SK-N-SH treated with all-trans-retinoic acid at 6 μM for 48 hours (cell line): ENCODE measurements around the gene WDR74.
A peak's percentile ranks its signal among the peaks of the same experiment; 100 is the strongest.

Experiments
- ATAC-seq: fragments of 200-7000 bp; cut with Tn5 transposase; 3 replicates; pipeline ENCODE4 v1.9.1; 2020; ENCODE audit warnings: mild to moderate bottlenecking, moderate library complexity
- ARNTL ChIP-seq: fragments of 450-650 bp; formaldehyde crosslinking; IDR thresholded peaks from 2 replicates; pipeline ENCODE4 v1.5.0; 2020; ENCODE audit warnings: low read depth, mild to moderate bottlenecking, moderate library complexity, borderline replicate concordance
- BACH2 ChIP-seq: fragments of 250-450 bp; sonication (Bioruptor Pico); IDR thresholded peaks from 2 replicates; pipeline ENCODE4 v1.9.0; 2021; ENCODE audit warnings: mild to moderate bottlenecking, borderline replicate concordance
- ESRRG ChIP-seq: fragments of 250-450 bp; sonication (Bioruptor Pico); IDR thresholded peaks from 2 replicates; pipeline ENCODE4 v1.6.1; 2021; ENCODE audit warnings: mild to moderate bottlenecking
- GLIS3 ChIP-seq: fragments of 250-450 bp; sonication (Bioruptor Pico); IDR thresholded peaks from 2 replicates; pipeline ENCODE4 v1.5.0; 2020; ENCODE audit warnings: mild to moderate bottlenecking, moderate library complexity
- ISL1 ChIP-seq: fragments of 250-450 bp; sonication (Bioruptor Pico); IDR thresholded peaks from 2 replicates; pipeline ENCODE4 v2.1.2; 2022; ENCODE audit warnings: mild to moderate bottlenecking, moderate library complexity
- OSR1 ChIP-seq: fragments of 250-450 bp; sonication (Bioruptor Pico); IDR thresholded peaks from 2 replicates; pipeline ENCODE4 v1.8.0; 2022; ENCODE audit warnings: moderate library complexity, mild to moderate bottlenecking, inconsistent platforms
- RARB ChIP-seq: fragments of 250-450 bp; sonication (Bioruptor Pico); IDR thresholded peaks from 2 replicates; pipeline ENCODE4 v1.8.0; 2021; ENCODE audit warnings: mild to moderate bottlenecking, moderate library complexity
- SNAI2 ChIP-seq: fragments of 250-450 bp; sonication (Bioruptor Pico); IDR thresholded peaks from 2 replicates; pipeline ENCODE4 v1.5.0; 2020; ENCODE audit warnings: mild to moderate bottlenecking, moderate library complexity
- TCF4 ChIP-seq: fragments of 250-450 bp; sonication (Bioruptor Pico); IDR thresholded peaks from 2 replicates; pipeline ENCODE4 v1.8.0; 2021; ENCODE audit warnings: mild to moderate bottlenecking, moderate library complexity, borderline replicate concordance
- TOX ChIP-seq: fragments of 250-450 bp; sonication (Bioruptor Pico); IDR thresholded peaks from 2 replicates; pipeline ENCODE4 v1.8.0; 2021; ENCODE audit warnings: mild to moderate bottlenecking, moderate library complexity, borderline replicate concordance
- ZC3H10 ChIP-seq: fragments of 250-450 bp; sonication (Bioruptor Pico); IDR thresholded peaks from 2 replicates; pipeline ENCODE4 v1.5.1; 2021; ENCODE audit warnings: mild to moderate bottlenecking, moderate library complexity
- ZFP3 ChIP-seq: fragments of 250-450 bp; sonication (Bioruptor Pico); IDR thresholded peaks from 2 replicates; pipeline ENCODE4 v1.5.0; 2020; ENCODE audit warnings: mild to moderate bottlenecking, moderate library complexity
- ZFP30 ChIP-seq: fragments of 450-650 bp; formaldehyde crosslinking; IDR thresholded peaks from 2 replicates; pipeline ENCODE4 v1.5.0; 2022; ENCODE audit warnings: mild to moderate bottlenecking, moderate library complexity
- ZNF565 ChIP-seq: fragments of 450-650 bp; formaldehyde crosslinking; conservative IDR thresholded peaks from 2 replicates; pipeline ENCODE4 v1.5.0; 2020; ENCODE audit warnings: low read depth, mild to moderate bottlenecking, moderate library complexity
- TF ChIP-seq, protein P1 (sequence below): fragments of 250-450 bp; sonication (Bioruptor Pico); IDR thresholded peaks from 2 replicates; pipeline ENCODE4 v1.5.1; 2021; ENCODE audit warnings: mild to moderate bottlenecking, moderate library complexity
- TF ChIP-seq, protein P2 (sequence below): fragments of 250-450 bp; sonication (Bioruptor Pico); IDR thresholded peaks from 2 replicates; pipeline ENCODE4 v1.8.0; 2021; ENCODE audit warnings: low read depth, mild to moderate bottlenecking, moderate library complexity, borderline replicate concordance
- TF ChIP-seq, protein P3 (sequence below): fragments of 250-450 bp; sonication (Bioruptor Pico); IDR thresholded peaks from 2 replicates; pipeline ENCODE4 v1.8.0; 2020; ENCODE audit warnings: mild to moderate bottlenecking, moderate library complexity, borderline replicate concordance
- TF ChIP-seq, protein P4 (sequence below): fragments of 250-450 bp; sonication (Bioruptor Pico); IDR thresholded peaks from 2 replicates; pipeline ENCODE4 v1.5.0; 2020; ENCODE audit warnings: mild to moderate bottlenecking, moderate library complexity
- TF ChIP-seq, protein P5 (sequence below): fragments of 250-450 bp; sonication (Bioruptor Pico); IDR thresholded peaks from 2 replicates; pipeline ENCODE4 v1.5.1; 2020; ENCODE audit warnings: low read depth, mild to moderate bottlenecking, moderate library complexity

Gene WDR74

DNA sequence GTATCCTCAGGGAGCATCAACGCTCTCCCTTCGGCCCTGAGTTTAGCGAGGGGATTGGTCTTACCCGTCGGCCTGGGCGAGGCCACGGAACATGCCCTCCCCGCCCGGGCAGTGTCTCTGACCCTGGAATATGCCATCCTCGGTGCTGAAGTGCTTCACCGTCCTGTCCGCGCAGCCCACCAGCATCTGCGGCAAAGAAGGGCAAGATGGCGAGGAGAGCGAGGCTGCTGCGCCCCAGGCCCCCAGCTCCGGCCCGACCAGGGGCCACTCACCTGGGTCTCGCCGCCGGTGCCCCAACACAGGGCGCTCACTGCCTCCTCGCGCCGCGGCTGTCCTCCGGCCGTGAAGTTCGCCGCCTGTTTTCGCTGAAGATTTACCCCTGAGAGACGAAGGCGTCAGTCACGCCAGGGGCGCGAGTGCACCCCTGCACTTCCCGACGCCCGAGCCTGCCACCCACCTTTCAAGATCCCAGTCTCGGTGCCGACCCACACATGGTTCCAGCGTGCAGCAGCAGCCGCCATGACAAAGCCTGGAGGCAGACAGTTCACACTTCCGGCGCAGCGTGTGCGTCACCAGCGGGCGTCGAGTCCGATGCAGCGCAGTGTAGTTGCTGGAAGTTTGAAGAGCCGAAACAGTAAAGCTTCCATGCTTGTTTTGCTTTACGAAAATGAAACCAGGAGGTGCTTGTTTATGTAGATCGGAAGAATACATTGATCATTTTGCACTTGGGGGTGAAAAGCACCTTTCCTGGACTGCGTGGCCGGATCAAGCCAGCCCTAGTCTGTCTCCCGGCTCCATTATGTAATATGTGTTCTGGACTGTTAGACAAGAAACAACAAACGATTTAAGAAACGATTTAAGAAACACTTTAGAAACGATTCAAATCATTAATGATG, at the start of gene WDR74:
WDR74 (minus strand) TSS at position 541 of the 896 bp plus-strand sequence; CDS start at position 521, 20 bp downstream.
- TF ChIP-seq, protein P1, sequence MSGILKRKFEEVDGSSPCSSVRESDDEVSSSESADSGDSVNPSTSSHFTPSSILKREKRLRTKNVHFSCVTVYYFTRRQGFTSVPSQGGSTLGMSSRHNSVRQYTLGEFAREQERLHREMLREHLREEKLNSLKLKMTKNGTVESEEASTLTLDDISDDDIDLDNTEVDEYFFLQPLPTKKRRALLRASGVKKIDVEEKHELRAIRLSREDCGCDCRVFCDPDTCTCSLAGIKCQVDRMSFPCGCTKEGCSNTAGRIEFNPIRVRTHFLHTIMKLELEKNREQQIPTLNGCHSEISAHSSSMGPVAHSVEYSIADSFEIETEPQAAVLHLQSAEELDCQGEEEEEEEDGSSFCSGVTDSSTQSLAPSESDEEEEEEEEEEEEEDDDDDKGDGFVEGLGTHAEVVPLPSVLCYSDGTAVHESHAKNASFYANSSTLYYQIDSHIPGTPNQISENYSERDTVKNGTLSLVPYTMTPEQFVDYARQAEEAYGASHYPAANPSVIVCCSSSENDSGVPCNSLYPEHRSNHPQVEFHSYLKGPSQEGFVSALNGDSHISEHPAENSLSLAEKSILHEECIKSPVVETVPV (CRISPR knock-in tag) = peak; percentile 7; the same call in 1 of the 2 replicates
- TF ChIP-seq ZFP30 (peak; percentile 10; the same call in 1 of the 2 replicates), BACH2 (CRISPR knock-in tag) (no peak), RARB (CRISPR knock-in tag) (0 out of 2 replicates have a peak, but pooled peaks have one; percentile 9), TCF4 (CRISPR knock-in tag) (peak; percentile 77)
- TF ChIP-seq, protein P2, sequence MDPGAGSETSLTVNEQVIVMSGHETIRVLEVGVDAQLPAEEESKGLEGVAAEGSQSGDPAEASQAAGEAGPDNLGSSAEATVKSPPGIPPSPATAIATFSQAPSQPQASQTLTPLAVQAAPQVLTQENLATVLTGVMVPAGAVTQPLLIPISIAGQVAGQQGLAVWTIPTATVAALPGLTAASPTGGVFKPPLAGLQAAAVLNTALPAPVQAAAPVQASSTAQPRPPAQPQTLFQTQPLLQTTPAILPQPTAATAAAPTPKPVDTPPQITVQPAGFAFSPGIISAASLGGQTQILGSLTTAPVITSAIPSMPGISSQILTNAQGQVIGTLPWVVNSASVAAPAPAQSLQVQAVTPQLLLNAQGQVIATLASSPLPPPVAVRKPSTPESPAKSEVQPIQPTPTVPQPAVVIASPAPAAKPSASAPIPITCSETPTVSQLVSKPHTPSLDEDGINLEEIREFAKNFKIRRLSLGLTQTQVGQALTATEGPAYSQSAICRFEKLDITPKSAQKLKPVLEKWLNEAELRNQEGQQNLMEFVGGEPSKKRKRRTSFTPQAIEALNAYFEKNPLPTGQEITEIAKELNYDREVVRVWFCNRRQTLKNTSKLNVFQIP = no peak
- peak; percentile 63 for ATAC-seq

DNA sequence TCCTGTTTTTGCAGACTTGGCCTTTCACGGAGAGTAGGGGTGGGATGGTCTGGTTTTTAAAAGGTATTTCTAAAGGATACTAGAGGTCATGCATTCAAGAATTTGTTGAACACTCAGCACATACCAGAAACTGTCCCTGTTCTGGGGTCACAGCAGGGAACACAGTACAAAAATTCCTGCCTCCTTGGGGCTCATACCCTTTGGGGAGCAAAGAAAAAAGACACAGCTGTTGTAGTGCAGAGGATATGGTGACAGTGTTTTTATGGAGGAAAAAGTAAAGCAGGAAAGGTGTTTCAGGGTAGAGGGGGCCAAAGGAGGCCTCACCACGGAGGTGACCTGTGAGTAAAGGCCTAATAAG, 49.7 kb upstream of the WDR74 start:
- ATAC-seq = no peak
- TF ChIP-seq ARNTL (CRISPR knock-in tag) = no peak
- no peak for TF ChIP-seq OSR1 (CRISPR knock-in tag)
- TF ChIP-seq SNAI2 = no peak
- no peak for TF ChIP-seq ISL1 (CRISPR knock-in tag)
- TF ChIP-seq ZC3H10 (CRISPR knock-in tag) = no peak
- TF ChIP-seq ZFP3 (CRISPR knock-in tag) = no peak
- no peak for TF ChIP-seq ESRRG
- TF ChIP-seq TCF4 (CRISPR knock-in tag) = no peak

DNA sequence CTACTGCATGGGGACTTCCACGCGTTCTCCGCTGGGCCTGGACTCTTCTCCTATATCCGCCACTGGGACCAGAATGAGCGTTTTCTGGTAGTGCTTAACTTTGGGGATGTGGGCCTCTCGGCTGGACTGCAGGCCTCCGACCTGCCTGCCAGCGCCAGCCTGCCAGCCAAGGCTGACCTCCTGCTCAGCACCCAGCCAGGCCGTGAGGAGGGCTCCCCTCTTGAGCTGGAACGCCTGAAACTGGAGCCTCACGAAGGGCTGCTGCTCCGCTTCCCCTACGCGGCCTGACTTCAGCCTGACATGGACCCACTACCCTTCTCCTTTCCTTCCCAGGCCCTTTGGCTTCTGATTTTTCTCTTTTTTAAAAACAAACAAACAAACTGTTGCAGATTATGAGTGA, 49.0 kb upstream of the WDR74 start:
- no peak for ATAC-seq
- no peak for TF ChIP-seq TOX (CRISPR knock-in tag)
- TF ChIP-seq ZFP30 = no peak
- no peak for TF ChIP-seq TCF4 (CRISPR knock-in tag)
- TF ChIP-seq, protein P3, sequence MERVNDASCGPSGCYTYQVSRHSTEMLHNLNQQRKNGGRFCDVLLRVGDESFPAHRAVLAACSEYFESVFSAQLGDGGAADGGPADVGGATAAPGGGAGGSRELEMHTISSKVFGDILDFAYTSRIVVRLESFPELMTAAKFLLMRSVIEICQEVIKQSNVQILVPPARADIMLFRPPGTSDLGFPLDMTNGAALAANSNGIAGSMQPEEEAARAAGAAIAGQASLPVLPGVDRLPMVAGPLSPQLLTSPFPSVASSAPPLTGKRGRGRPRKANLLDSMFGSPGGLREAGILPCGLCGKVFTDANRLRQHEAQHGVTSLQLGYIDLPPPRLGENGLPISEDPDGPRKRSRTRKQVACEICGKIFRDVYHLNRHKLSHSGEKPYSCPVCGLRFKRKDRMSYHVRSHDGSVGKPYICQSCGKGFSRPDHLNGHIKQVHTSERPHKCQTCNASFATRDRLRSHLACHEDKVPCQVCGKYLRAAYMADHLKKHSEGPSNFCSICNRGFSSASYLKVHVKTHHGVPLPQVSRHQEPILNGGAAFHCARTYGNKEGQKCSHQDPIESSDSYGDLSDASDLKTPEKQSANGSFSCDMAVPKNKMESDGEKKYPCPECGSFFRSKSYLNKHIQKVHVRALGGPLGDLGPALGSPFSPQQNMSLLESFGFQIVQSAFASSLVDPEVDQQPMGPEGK (CRISPR knock-in tag) = no peak
- TF ChIP-seq, protein P4, sequence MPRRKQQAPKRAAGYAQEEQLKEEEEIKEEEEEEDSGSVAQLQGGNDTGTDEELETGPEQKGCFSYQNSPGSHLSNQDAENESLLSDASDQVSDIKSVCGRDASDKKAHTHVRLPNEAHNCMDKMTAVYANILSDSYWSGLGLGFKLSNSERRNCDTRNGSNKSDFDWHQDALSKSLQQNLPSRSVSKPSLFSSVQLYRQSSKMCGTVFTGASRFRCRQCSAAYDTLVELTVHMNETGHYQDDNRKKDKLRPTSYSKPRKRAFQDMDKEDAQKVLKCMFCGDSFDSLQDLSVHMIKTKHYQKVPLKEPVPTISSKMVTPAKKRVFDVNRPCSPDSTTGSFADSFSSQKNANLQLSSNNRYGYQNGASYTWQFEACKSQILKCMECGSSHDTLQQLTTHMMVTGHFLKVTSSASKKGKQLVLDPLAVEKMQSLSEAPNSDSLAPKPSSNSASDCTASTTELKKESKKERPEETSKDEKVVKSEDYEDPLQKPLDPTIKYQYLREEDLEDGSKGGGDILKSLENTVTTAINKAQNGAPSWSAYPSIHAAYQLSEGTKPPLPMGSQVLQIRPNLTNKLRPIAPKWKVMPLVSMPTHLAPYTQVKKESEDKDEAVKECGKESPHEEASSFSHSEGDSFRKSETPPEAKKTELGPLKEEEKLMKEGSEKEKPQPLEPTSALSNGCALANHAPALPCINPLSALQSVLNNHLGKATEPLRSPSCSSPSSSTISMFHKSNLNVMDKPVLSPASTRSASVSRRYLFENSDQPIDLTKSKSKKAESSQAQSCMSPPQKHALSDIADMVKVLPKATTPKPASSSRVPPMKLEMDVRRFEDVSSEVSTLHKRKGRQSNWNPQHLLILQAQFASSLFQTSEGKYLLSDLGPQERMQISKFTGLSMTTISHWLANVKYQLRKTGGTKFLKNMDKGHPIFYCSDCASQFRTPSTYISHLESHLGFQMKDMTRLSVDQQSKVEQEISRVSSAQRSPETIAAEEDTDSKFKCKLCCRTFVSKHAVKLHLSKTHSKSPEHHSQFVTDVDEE (CRISPR knock-in tag) = no peak
- TF ChIP-seq ZC3H10 (CRISPR knock-in tag) = no peak
- TF ChIP-seq GLIS3 (CRISPR knock-in tag) = no peak
- no peak for TF ChIP-seq OSR1 (CRISPR knock-in tag)

DNA sequence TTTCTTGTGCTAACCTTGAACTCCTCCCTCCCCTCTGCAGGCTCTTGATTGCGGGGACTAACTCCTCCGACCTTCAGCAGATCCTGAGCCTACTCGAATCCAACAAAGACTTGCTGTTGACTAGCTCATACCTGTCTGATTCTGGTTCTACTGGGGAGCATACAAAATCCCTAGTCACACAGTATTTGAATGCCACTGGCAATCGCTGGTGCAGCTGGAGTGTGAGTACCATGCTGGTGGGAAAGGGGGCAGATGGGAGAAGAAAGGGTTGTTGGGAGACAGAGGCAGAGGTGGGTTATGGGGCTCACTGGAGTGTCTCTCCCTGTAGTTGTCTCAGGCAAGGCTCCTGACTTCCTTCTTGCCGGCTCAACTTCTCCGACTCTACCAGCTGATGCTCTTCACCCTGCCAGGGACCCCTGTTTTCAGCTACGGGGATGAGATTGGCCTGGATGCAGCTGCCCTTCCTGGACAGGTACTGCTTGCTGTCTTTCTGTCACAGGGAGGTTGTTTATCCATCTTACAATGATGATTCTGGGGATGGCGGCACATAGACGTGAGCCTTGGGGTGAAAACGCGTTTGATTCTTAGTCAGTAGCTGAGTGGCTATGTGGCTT, 45.9 kb upstream of the WDR74 start:
- no peak for ATAC-seq
- TF ChIP-seq, protein P5, sequence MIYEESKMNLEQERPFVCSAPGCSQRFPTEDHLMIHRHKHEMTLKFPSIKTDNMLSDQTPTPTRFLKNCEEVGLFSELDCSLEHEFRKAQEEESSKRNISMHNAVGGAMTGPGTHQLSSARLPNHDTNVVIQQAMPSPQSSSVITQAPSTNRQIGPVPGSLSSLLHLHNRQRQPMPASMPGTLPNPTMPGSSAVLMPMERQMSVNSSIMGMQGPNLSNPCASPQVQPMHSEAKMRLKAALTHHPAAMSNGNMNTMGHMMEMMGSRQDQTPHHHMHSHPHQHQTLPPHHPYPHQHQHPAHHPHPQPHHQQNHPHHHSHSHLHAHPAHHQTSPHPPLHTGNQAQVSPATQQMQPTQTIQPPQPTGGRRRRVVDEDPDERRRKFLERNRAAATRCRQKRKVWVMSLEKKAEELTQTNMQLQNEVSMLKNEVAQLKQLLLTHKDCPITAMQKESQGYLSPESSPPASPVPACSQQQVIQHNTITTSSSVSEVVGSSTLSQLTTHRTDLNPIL (CRISPR knock-in tag) = no peak
- TF ChIP-seq, protein P3 (CRISPR knock-in tag) = no peak
- TF ChIP-seq, protein P4 (CRISPR knock-in tag) = no peak
- TF ChIP-seq ZNF565 (CRISPR knock-in tag) (no peak), GLIS3 (CRISPR knock-in tag) (no peak)
